ENCODE data around the gene KIF27.

GRCh38 chr9:83966209-83966582 lies 45.0 kb upstream of the KIF27 start:
- TF ChIP-seq GATA2 (IDR thresholded peaks at IDR 0.05; ENCODE audit: low read depth, low read length), result no peak
- TF ChIP-seq GATA3 (IDR thresholded peaks at IDR 0.05; ENCODE audit: low read depth, low read length), result no peak
